ENCODE results near the gene FRS3. TPM values are rescaled to one million over a fixed set of nuclear protein-coding genes. Genes with fewer than 3 reads are reported as not detected.

Gene FRS3
- total RNA-seq, 1 experiment from 2014 or later: 3.0 TPM

- intact Hi-C loops (cut with micrococcal nuclease; ENCODE audit: unreplicated experiment) (no loop called here), in situ Hi-C loops (cut with HindIII; ENCODE audit: low pct_unique_long_range_greater_than_20kb, low sequenced_read_pairs) (no loop called here)
- H3K27ac ChIP-seq (ENCODE audit: low read length): no peak overlapping the region
- H3K4me3 ChIP-seq (ENCODE audit: low read depth in 2 of 2, low read length in 2 of 2): no peak overlapping the region
- H3K27me3 ChIP-seq (ENCODE audit: control insufficient read depth, insufficient read depth, low read length): no peaks in the 10 kb centered on the region
- ATAC-seq: no peak
- no peaks in the 10 kb centered on the region for H3K36me3 ChIP-seq (ENCODE audit: control insufficient read depth, insufficient read depth, low read length)
- H3K9me3 ChIP-seq (ENCODE audit: control insufficient read depth, insufficient read depth, low read depth, low read length): no peaks in the 10 kb centered on the region
- H3K4me1 ChIP-seq (ENCODE audit: control insufficient read depth, insufficient read depth, low read length): no peaks in the 10 kb centered on the region
- POLR2A ChIA-PET: interaction anchor here (0.6 kb wide), 2 partner anchors 10 to 95 kb away, joined by 3 to 6 read pairs; no protein-coding TSS in a partner anchor
- BruUV-seq (replicated peaks): no TSS peak
- TF ChIP-seq TCF7L2 (IDR thresholded peaks at IDR 0.05; ENCODE audit: low read depth, low read length) (no peak), SIN3A (IDR thresholded peaks at IDR 0.05; ENCODE audit: borderline replicate concordance, insufficient read depth, low read depth, low read length) (no peak), REST (IDR thresholded peaks at IDR 0.05; ENCODE audit: insufficient read depth in 1 of 2, low read depth in 2 of 2, low read length in 1 of 2) (no peak), CTCF (IDR thresholded peaks at IDR 0.05) (no peak), POLR2AphosphoS5 (IDR thresholded peaks at IDR 0.05; ENCODE audit: low read depth, low read length) (no peak)
- no peak for DNase-seq (ENCODE audit: low read depth, low spot score)
- CTCF ChIA-PET: no interaction called here
Measured at GRCh38 chr6:41799559-41799911, 19.8 kb upstream of the FRS3 start.

GRCh38 chr6:41798901-41799558, 19.3 kb upstream of the FRS3 start:
- ATAC-seq: no peak
- Histone ChIP-seq H3K4me1 (ENCODE audit: control insufficient read depth, insufficient read depth, low read length) (no peaks in the 10 kb centered on the region), H3K4me3 (ENCODE audit: low read depth in 2 of 2, low read length in 2 of 2) (no peak overlapping the region), H3K27ac (ENCODE audit: low read length) (no peak overlapping the region), H3K9me3 (ENCODE audit: control insufficient read depth, insufficient read depth, low read depth, low read length) (no peaks in the 10 kb centered on the region), H3K36me3 (ENCODE audit: control insufficient read depth, insufficient read depth, low read length) (no peaks in the 10 kb centered on the region), H3K27me3 (ENCODE audit: control insufficient read depth, insufficient read depth, low read length) (no peaks in the 10 kb centered on the region)
- CTCF ChIA-PET: no interaction called here
- no peak for TF ChIP-seq SIN3A (IDR thresholded peaks at IDR 0.05; ENCODE audit: borderline replicate concordance, insufficient read depth, low read depth, low read length)
- no peak for TF ChIP-seq TCF7L2 (IDR thresholded peaks at IDR 0.05; ENCODE audit: low read depth, low read length)
- TF ChIP-seq CTCF (IDR thresholded peaks at IDR 0.05): no peak
- TF ChIP-seq REST (IDR thresholded peaks at IDR 0.05; ENCODE audit: insufficient read depth in 1 of 2, low read depth in 2 of 2, low read length in 1 of 2): no peak
- in situ Hi-C loops (cut with HindIII; ENCODE audit: low pct_unique_long_range_greater_than_20kb, low sequenced_read_pairs) (no loop called here), intact Hi-C loops (cut with micrococcal nuclease; ENCODE audit: unreplicated experiment) (no loop called here)
- BruUV-seq (replicated peaks): no TSS peak
- no peak for DNase-seq (ENCODE audit: low read depth, low spot score)
- POLR2A ChIA-PET: no interaction called here
